SIG-M5 treated with dmso at 0.1 percent for 504 hours (cell line): Measurements from ENCODE around the gene RC3H1.
"Not testable (repeated sequence)": the region's sequence is repeated elsewhere in the genome, so short reads cannot be mapped to it uniquely, and the experiment has no call there.

Experiments
- DNase-seq: peaks from one replicate; lab custom pipeline; 2025; ENCODE audit not compliant: unreplicated experiment; lab: John Stamatoyannopoulos, UW

The RC3H1 gene

GRCh38 chr1:174022080-174022975 is at the start of gene RC3H1:
Gene RC3H1, minus strand, starts transcription at chr1:174022357. Its CDS starts 29,372 bp downstream, at chr1:173992985.
- DNase-seq, result peak; percentile 95

- no peak for DNase-seq
Observed at GRCh38 chr1:174070614-174071013, 48.5 kb upstream of the RC3H1 start.

GRCh38 chr1:174068000-174068399 is 45.8 kb upstream of the RC3H1 start:
- DNase-seq, result no peak

- no peak for DNase-seq
Observed at GRCh38 chr1:174060090-174060489, 37.9 kb upstream of the RC3H1 start.

- no peak for DNase-seq
Observed at GRCh38 chr1:174058624-174059023, 36.5 kb upstream of the RC3H1 start.

- DNase-seq, result not testable (repeated sequence)
Observed at GRCh38 chr1:174056609-174057008, 34.5 kb upstream of the RC3H1 start.

- not testable (repeated sequence) for DNase-seq
Observed at GRCh38 chr1:174055797-174056196, 33.6 kb upstream of the RC3H1 start.

GRCh38 chr1:174053826-174054225 is 31.7 kb upstream of the RC3H1 start:
- DNase-seq, result no peak

GRCh38 chr1:174052621-174053020 is 30.5 kb upstream of the RC3H1 start:
- no peak for DNase-seq

- DNase-seq, result no peak
Observed at GRCh38 chr1:174051956-174052355, 29.8 kb upstream of the RC3H1 start.

- no peak for DNase-seq
Observed at GRCh38 chr1:174049514-174049913, 27.4 kb upstream of the RC3H1 start.

- no peak for DNase-seq
Observed at GRCh38 chr1:174044418-174045222, 22.5 kb upstream of the RC3H1 start.

- not testable (repeated sequence) for DNase-seq
Observed at GRCh38 chr1:174042509-174042908, 20.4 kb upstream of the RC3H1 start.

- no peak for DNase-seq
Observed at GRCh38 chr1:174041369-174041768, 19.2 kb upstream of the RC3H1 start.

GRCh38 chr1:174040387-174040786 is 18.2 kb upstream of the RC3H1 start:
- no peak for DNase-seq

- no peak for DNase-seq
Observed at GRCh38 chr1:174039027-174039426, 16.9 kb upstream of the RC3H1 start.

- DNase-seq, result no peak
Observed at GRCh38 chr1:174036798-174037197, 14.6 kb upstream of the RC3H1 start.

GRCh38 chr1:174036204-174036603 is 14.0 kb upstream of the RC3H1 start:
- no peak for DNase-seq

- DNase-seq, result no peak
Observed at GRCh38 chr1:174032671-174033222, 10.6 kb upstream of the RC3H1 start.

GRCh38 chr1:174031099-174031498 is 8.9 kb upstream of the RC3H1 start:
- no peak for DNase-seq

GRCh38 chr1:174028495-174028894 is 6.3 kb upstream of the RC3H1 start:
- no peak for DNase-seq

- peak; percentile 90 for DNase-seq
Observed at GRCh38 chr1:174023440-174023839, 1.3 kb upstream of the RC3H1 start.
